ENCODE results near the gene EEF2K.
"Not testable (repeated sequence)": the region's sequence is repeated elsewhere in the genome, so short reads cannot be mapped to it uniquely, and the experiment has no call there.

Gene EEF2K

GRCh38 chr16:22300427-22301071, 94.5 kb downstream of the EEF2K start:
- peak; percentile 78 for TF ChIP-seq CTCF (conservative IDR thresholded peaks at IDR 0.05; ENCODE audit: low read length)
- DNase-seq (ENCODE audit: low read depth) = peak; percentile 78

GRCh38 chr16:22301423-22301822, 95.3 kb downstream of the EEF2K start:
- not testable (repeated sequence) for H3K4me3 ChIP-seq (ENCODE audit: low read length); DNase-seq (ENCODE audit: low read depth)

More at GRCh38 chr16:22300427-22301071, 94.5 kb downstream of the EEF2K start:
- no peak overlapping the region for H3K4me3 ChIP-seq (ENCODE audit: low read length)

GRCh38 chr16:22302776-22303363, 96.8 kb downstream of the EEF2K start:
- DNase-seq (ENCODE audit: low read depth) = no peak
- H3K4me3 ChIP-seq (ENCODE audit: low read length) = no peak overlapping the region
- TF ChIP-seq CTCF (conservative IDR thresholded peaks at IDR 0.05; ENCODE audit: low read length) = no peak

GRCh38 chr16:22304411-22304810, 98.3 kb downstream of the EEF2K start:
- TF ChIP-seq CTCF (conservative IDR thresholded peaks at IDR 0.05; ENCODE audit: low read length) = no peak
- H3K4me3 ChIP-seq (ENCODE audit: low read length) = no peak overlapping the region
- DNase-seq (ENCODE audit: low read depth) = no peak

GRCh38 chr16:22306788-22307187, 100.7 kb downstream of the EEF2K start:
- H3K4me3 ChIP-seq (ENCODE audit: low read length) = no peak overlapping the region
- DNase-seq (ENCODE audit: low read depth) = no peak
- no peak for TF ChIP-seq CTCF (conservative IDR thresholded peaks at IDR 0.05; ENCODE audit: low read length)

- H3K4me3 ChIP-seq (ENCODE audit: low read length) = no peak overlapping the region
- TF ChIP-seq CTCF (conservative IDR thresholded peaks at IDR 0.05; ENCODE audit: low read length) = no peak
- DNase-seq (ENCODE audit: low read depth) = no peak
These were observed 101.8 kb downstream of the EEF2K start for GRCh38 chr16:22307838-22308237.

GRCh38 chr16:22308824-22309520, 102.9 kb downstream of the EEF2K start:
- no peak overlapping the region for H3K4me3 ChIP-seq (ENCODE audit: low read length)
- no peak for TF ChIP-seq CTCF (conservative IDR thresholded peaks at IDR 0.05; ENCODE audit: low read length)
- no peak for DNase-seq (ENCODE audit: low read depth)

Data from AG10803 (cell line).